ENCODE measurements around the gene AMPD1. TPM values are rescaled to one million over a fixed set of nuclear protein-coding genes. Genes with fewer than 3 reads are reported as not detected.

Gene AMPD1
- total and polyA plus RNA-seq, 10 of the 15 experiments (the other 5 are each of a cell fraction or from before 2014, with no cell fraction given): 0.12 to 0.30 (median 0.14) TPM; not detected in 7

GRCh38 chr1:114666954-114667353, 28.4 kb downstream of the AMPD1 start:
- Histone ChIP-seq H3K9ac (ENCODE audit: control insufficient read depth, insufficient read depth, low read length) (no peak overlapping the region), H4K20me1 (ENCODE audit: control insufficient read depth, insufficient read depth) (no peaks in the 10 kb centered on the region), H3K27me3 (replicated peaks in 1 of 2; ENCODE audit: control insufficient read depth in 2 of 2, insufficient read depth in 2 of 2, low read length in 1 of 2) (no peaks in the 10 kb centered on the region), H3K36me3 (ENCODE audit: control insufficient read depth in 2 of 2, insufficient read depth in 2 of 2, low read length in 1 of 2) (no peaks in the 10 kb centered on the region), H3K4me3 (no peak overlapping the region), H2AFZ (ENCODE audit: control insufficient read depth, low read depth, low read length) (no peak overlapping the region), H3K4me1 (ENCODE audit: control insufficient read depth, insufficient read depth, low read length) (peaks cover 5% of the 10 kb centered on the region), H3K27ac (ENCODE audit: control insufficient read depth, insufficient read depth) (no peak overlapping the region), H3K9me3 (replicated peaks; ENCODE audit: control insufficient read depth, insufficient read depth, low read length) (no peaks in the 10 kb centered on the region), H3K79me2 (ENCODE audit: control insufficient read depth, insufficient read depth, low read length) (no peaks in the 10 kb centered on the region), H3K4me2 (ENCODE audit: control insufficient read depth, insufficient read depth) (no peak overlapping the region)
- intact Hi-C loops (cut with micrococcal nuclease; ENCODE audit: unreplicated experiment): no loop called here
- in situ Hi-C loops (cut with MboI): no loop called here
- 38% methylated on average over 3 of the region's 3 CpGs for WGBS (ENCODE audit: insufficient coverage, insufficient replicate concordance, low lambda C conversion rate, missing lambda C conversion rate)
- POLR2A ChIA-PET: no interaction called here
- BruUV-seq (replicated peaks): no TSS peak
- TF ChIP-seq EGR1 (IDR thresholded peaks at IDR 0.05; ENCODE audit: borderline replicate concordance in 1 of 2, low read depth in 2 of 2, low read length in 2 of 2) (no peak), GATAD2B (conservative IDR thresholded peaks at IDR 0.05; ENCODE audit: low read depth) (no peak), ZBTB4 (CRISPR knock-in tag; IDR thresholded peaks at IDR 0.05) (no peak), SMAD5 (IDR thresholded peaks at IDR 0.05; ENCODE audit: low read depth) (no peak), MTA2 (IDR thresholded peaks at IDR 0.05; ENCODE audit: low read depth) (no peak), USF1 (IDR thresholded peaks at IDR 0.05; ENCODE audit: borderline replicate concordance, extremely low read length, insufficient read depth, low read depth, low read length) (no peak), SUZ12 (IDR thresholded peaks at IDR 0.05; ENCODE audit: unreplicated experiment) (no peak), PML (IDR thresholded peaks at IDR 0.05; ENCODE audit: low read length) (no peak), SRF (IDR thresholded peaks at IDR 0.05; ENCODE audit: low read depth in 2 of 2, low read length in 2 of 2) (no peak), SPI1 (IDR thresholded peaks at IDR 0.05; ENCODE audit: borderline replicate concordance, insufficient read depth, low read depth, low read length) (no peak), USF2 (IDR thresholded peaks at IDR 0.05; ENCODE audit: borderline replicate concordance, low read depth, low read length) (no peak), HDGF (IDR thresholded peaks at IDR 0.05) (no peak), NFYA (IDR thresholded peaks at IDR 0.05; ENCODE audit: borderline replicate concordance, low read depth, low read length) (no peak), ZNF24 (IDR thresholded peaks at IDR 0.05) (no peak), ATF7 (IDR thresholded peaks at IDR 0.05; ENCODE audit: low read depth) (no peak), TCF7 (IDR thresholded peaks at IDR 0.05; ENCODE audit: borderline replicate concordance) (no peak), SMC3 (IDR thresholded peaks at IDR 0.05; ENCODE audit: borderline replicate concordance, low read length) (no peak)
- DNase-seq (ENCODE audit: low read depth, low spot score) (no peak), FAIRE-seq (no peak), ATAC-seq (no peak)
- RAD21 ChIA-PET (ENCODE audit: unreplicated experiment): no interaction called here
- SMC1A ChIA-PET (ENCODE audit: uncharacterized antibody, unreplicated experiment): interaction anchor here (0.8 to 1.4 kb wide), 2 partner anchors 10 to 17 kb away, joined by 3 to 5 read pairs; no protein-coding TSS in a partner anchor
- CTCF ChIA-PET: no interaction called here

All from GM12878 (cell line).